Femur (tissue), 1 donor: Measurements from ENCODE around the gene RNPS1.

ENCODE experiments used
- DNase-seq: peaks from one replicate; pipeline ENCODE4 v3.0.0-alpha.2; 2017

The RNPS1 gene, protein sequence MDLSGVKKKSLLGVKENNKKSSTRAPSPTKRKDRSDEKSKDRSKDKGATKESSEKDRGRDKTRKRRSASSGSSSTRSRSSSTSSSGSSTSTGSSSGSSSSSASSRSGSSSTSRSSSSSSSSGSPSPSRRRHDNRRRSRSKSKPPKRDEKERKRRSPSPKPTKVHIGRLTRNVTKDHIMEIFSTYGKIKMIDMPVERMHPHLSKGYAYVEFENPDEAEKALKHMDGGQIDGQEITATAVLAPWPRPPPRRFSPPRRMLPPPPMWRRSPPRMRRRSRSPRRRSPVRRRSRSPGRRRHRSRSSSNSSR

DNA sequence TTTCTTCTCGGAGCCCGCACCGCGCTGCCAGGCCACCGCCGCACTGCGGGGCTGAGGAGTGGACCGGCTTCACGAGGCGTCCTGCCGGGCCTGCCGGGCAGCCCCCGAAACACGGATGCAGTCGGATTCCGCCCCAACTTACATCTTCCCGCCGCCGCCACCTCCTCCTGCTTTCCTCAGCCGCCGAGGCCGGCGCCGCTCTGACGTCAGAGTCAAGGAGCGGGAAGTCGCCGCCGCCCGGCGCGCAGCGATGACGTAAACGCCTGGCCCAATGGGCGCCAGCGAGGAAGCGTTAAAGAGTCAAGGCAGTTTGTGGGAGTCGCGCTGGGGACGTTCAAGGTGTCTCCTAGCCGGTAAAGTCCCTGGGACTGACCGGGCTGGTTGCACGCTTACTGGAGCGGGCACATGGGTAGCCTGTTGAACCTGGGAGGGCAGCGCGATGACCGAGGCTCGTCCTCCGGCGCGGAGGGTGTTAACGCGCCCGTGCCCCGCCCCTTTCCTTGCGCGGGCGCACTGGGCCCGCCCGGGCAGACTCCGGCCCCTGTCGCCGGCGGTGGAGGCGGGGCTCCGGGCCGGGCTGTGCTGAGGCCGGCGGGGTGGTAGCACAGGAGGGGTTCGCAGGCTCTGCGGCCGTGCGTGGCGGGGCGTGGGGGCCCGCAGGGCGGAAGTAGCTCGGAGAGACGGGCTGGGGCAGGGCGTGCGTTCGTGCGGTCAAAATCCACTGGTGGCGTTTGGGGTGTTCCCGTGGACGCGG lies at the start of gene RNPS1:
RNPS1 (minus strand) TSS at position 214 of the 754 bp plus-strand sequence. CDS start 3,483 bp downstream, outside the sequence.
- peak; percentile 97 for DNase-seq

DNA sequence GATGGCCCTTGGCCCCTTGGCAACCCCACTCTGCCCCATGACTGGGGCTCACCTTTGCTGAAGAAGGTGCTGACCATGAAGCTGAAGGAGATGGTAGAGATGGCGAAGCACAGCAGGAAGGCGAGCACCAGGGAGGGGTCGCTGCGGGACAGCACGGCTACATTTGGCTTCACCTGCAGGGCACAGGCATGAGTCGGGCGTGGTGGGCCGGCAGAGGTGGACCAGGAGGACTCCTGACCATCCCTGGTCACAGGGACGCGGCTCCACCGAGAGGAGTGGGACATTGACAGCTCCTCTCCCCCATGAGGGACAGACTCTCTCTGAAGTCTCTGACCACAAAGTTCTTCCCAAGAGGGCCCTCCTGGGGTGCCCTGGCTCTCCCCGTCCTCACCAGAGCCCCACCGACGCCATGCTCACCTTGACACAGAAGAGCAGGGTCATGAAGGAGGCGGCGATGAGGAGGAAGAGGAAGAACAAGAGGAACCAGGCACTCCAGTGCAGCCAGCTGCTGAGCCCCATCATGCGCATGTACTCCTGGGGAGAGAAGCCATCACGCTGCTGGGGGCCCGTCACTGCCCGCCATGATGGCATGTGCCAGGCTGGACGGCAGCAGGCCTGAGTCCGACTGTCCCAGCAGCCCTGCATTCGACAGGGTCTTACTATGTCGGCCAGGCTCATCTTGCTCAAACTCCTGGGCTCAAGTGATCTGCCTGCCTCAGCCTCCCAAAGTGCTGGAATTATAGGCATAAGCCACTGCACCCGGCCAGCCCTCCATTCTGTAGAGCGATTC lies 49.5 kb upstream of the RNPS1 start:
- no peak for DNase-seq

DNA sequence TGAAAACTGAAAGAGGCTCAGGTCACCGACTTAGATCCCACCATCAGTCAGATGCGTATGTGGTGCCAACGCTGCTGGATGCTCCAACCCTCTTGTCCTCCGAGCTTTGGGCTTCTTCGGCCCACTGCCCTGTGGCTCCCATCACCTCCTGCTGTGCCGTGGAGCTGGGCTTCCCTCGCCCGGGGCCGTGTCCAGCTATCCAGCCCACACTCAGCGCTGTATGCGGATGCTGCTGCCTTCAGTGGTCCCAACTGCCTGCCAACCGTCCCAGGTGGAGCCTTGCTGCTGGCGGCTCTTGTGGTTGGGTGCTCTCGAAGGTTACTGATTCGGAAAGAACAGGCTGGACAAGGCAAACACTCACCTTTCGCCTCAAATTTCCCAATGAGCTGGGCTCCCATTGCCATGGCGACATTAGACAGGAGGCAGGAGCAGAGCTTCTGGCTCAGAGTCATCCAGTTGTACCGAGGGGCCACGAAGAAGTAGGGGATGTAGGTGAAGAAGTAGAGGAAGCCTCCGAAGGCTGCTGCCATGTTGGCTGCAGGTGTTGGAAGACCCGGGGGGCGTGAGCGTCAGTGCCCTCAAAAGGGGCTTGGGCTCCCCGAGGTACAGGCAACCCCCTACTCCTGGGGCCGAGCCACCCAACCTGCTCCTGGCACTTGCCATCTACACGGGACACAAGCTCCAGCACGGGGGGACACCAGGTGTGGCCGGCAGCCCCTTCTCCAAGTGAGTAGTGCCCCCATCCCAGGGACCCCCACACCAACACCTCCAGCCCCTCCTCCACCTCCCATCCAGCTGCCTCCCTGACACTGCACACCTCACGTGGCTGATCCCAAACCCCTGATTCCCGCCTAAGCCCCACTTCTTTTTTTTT lies 40.4 kb upstream of the RNPS1 start:
- no peak for DNase-seq

DNA sequence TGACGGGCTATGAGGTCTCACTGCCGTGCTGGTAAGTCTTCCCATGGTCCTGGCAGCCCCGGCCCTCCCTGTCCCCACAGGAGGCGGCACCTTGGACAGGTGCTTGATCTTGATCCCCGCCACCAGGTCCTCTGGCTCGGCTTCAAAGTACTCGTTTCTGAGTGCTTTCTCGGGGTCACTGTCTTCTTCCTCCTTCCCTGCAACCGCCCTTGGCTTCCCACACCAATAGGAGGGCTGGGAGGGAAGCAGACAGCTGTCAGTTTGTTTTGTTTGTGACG lies 31.9 kb upstream of the RNPS1 start:
- no peak for DNase-seq

DNA sequence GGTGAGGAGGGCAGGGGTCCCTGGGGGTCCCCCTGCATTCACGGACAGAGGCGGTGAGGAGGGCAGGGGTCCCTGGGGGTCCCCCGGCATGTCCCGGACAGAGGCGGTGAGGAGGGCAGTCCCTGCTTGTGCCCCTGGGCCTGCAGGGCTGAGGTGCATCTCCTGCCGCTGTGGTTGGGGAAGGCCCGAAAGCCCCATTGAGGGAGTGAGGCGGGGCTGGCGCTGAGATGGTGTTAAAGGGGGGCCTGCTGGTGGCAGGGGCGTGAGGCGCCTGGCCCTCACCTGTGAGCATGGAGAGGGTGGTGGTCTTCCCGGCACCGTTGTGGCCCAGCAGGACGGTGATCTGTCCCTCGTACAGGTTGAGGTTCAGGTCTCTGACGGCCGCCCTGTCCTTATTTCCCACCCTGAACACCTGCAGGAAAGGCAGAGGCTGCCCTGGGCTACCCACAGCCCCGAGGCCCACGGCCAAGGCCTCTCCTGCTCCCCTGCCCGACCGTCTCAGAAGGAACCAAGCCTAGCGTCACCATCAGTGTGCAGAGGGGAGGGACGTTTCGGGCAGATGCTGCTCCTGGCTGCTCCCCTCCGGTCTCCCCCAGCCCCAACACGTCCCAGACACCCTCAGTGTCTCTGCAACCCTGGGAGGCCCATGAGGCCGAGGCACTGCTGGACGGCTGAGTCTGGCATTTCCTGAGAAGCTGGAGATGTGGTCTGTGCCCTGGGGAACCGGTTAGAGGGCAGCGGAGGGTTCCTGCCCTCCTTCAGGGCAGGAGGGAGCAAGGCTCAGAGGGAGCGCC lies 31.4 kb upstream of the RNPS1 start:
- no peak for DNase-seq

DNA sequence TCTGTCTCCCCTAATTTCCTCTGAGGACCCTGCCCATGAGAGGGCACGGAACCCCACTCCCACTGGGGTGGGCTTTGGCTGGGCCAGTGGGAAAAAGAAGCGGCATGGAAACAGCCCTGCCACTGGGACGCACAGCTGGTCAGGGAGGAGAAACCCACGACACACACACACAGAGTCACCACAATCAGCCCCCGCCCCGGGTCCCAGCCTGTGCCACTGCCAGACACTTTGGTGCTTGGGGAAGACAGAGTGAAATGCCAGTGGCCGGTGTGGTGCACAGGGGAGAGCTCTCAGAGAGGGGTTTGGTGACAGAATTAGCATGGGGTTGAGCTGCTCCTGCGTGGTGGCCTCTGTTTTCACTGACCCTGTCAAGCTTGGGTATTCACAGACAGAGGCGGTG lies 30.7 kb upstream of the RNPS1 start:
- DNase-seq = no peak

DNA sequence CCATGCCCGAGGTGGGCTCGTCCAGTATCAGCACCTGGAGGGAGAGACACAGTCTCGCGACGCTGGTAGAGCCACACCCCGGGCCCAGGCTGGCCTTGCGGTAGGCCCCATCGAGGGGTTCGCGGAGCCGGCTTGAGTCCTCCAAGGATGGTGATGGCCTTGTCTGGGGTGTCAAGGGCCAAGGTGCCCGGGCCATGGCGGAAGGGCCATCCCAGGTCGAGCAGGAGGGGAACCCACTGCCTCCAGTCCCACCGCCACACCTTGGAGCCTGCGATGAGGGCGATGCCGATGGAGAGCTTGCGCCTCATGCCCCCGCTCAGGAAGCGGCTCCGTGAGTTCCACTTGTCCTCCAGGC lies 29.6 kb upstream of the RNPS1 start:
- DNase-seq = no peak

DNA sequence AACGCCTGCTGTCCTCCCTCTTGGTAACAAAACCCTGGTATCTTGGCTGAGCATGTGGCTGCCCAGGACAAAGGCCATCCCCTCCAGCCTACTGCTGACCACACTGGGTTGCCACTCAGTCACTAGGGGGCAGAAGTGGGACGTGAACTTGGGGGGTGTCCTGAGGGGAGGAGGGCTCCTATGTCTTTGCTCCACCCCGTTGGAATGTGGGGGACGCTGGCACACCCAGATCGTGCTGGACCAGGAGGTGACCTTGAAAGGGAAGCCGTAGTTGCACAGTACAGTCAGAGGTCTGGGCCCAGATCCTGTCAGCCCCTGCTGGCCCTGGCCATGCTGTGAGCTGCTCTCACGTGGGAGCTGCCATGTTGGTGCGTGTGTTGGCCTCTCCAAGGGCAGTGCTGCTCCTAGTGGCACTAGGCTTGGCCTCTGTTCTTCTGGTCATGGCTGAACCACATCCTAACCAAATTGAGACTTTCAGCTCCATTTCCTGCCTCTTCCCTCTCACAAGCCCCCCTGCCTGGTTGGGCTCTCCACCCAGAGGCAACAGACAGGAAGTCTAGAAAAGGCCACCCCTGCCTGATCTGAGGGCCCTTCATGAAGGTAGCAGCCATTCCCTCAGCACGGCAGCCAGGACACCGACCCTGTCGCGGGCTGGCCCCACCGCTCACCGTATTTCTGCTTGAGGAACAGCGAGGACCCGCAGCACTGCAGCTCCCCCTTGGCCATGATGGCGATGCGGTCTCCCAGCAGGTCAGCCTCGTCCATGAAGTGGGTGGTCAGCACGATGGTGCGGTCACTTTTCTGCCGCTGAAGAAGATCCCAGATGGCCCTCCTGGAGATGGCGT lies 29.0 kb upstream of the RNPS1 start:
- DNase-seq = no peak

DNA sequence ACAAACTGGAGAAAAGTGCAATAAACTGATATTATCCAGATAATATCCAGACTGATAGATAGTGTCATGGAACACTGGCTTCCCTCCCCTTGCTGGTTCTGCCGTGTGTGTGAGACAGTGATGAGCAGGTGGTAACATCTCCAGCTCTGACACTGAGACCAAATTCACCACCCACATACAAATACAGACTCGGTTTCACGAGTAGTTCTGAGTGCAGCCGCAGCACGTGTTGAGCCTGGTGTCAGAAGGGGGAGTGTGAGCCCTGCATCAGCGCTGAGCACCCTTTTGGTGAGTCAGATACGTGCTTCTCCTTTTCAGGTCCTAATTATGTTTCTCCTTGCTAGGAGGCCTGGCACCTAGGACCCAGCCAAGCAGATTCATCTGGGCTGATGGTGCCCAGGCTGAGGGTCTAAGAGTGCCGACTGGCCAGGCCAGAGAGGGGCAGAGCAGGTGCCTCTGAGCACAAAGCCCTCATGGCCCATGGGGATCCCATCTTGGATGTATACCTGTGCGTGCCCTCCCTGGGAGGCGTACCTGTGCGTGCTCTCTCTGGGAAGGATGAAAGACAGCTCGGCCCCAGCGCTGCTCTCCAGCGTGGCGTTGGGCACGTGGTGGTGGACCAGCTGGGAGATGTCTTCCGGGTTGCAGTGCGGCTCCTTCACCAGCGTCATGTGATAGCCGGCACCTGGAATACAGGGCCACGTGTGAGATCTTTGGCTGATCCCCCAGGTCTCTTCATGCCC lies 27.3 kb upstream of the RNPS1 start:
- DNase-seq = no peak

DNA sequence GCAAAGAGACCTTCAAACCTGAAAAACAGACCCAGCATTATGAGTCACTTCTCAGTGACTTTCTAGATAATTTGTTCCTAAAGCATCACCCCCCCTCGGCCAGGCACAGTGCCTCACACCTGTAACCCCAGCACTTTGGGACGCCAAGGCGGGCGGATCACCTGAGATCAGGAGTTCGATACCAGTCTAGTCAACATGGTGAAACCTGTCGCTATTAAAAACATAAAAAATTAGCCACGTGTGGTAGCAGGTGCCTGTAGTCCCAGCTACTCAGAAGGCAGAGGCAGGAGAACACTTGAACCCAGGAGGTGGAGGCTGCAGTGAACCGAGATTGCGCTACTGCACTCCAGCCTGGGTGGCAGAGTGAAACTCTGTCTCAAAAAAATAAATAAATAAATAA lies 24.3 kb upstream of the RNPS1 start:
- DNase-seq = no peak

DNA sequence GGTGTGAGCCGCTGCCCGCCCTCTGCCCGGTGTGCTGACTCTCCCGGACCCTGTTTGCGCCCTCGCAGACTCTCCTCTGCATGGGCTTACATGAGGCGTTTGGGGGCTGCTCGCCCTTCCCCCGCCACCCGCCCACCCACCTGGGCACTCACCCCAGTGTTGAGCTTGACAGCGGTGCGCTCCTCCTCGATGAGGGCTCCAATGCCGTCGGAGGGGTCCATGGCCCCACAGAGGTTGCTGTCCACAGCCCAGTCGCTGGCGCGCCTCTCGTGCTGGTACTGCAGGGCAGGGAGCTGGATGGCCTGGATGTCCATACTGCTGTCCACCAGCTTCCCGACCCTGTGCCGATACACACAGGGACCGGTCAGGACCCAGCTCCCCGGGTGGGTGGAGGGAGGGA lies 21.4 kb upstream of the RNPS1 start:
- no peak for DNase-seq

DNA sequence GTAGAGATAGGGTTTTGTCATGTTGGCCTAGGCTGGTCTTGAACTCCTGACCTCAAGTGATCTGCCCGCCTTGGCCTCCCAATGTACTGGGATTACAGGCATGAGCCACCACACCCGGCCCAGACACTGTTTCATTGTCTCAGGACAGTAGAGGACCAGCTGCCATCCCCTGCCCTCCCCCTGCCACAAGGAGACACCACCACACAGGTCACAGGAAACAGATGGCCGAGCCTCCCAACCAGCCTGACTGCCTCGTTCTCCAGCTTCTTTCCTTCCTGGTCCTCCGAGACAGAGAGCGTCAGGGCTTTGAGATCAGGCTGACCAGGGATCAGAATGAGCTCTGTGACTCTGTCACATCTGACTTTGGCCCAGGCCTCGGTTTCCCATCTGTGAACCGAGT lies 20.8 kb upstream of the RNPS1 start:
- no peak for DNase-seq

DNA sequence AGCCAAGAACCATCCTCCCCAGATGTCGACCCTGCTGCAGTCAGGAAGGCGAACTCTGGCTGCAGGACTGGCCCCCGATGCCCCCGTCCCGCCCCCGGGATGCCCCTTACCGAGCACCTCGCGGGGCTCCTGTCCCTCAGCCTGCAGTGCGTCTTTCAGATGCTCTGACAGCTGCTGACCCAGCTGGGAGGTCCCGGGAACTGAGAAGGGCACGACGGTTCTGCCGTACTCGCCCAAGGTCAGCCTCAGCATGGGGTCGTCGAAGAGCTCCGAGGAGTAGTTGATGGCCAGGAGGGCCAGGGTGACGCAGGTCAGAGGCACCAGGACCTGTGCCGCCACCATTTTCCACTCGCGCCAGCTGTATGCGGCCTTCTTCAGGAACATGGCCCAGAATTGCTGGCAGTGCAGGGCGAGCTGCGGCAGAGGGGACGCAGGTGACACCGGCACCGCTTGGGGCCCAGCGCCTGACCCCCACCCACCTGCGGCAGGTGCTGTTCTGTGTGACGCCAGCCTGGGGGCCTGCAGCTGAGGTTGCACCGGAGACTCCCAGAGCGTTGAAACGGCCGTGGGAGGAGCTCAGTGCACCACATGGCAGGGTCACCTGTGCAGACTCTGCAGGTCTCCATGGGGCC lies 20.1 kb upstream of the RNPS1 start:
- no peak for DNase-seq

DNA sequence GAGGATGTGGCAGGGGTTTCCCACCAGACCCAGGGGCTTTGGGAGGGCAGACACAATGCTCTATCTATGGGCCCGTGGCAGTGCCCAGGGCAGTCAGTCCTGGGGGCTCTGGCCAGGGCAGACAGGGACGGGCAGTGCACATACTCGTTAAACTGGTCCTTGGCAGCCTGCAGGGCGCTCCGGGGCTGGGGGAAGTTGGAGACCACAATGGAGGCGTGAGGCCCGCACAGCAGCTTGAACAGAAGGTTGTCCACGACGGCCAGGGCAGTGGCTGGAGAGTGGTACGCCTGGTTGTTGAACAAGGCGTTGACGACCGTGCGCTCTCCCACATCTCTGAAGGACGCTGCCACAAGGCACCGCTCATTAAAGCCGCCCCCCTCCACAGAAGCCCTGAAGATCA lies 18.6 kb upstream of the RNPS1 start:
- no peak for DNase-seq

DNA sequence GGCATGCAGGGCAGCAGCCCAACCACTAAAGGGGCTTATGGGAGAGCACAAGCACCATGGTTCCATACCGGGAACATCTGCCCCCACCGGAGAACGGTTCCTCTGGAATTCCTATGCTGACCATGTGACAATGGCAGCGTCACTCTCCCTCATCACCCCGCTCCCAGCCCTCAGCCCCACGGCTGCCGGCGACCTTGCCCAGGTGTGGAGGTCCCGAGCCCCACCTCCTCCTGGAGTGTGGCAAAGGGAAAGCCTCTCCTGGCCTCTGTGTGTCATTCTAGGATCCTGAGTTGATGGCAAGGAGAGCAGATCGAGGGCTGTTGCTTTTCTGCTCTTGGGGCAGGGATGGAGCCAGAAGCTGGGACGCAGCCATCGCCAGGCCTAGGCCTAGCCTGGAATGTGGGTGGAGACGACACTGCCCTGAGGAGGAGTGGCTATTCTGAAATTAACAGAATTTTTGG lies 17.8 kb upstream of the RNPS1 start:
- DNase-seq = no peak

DNA sequence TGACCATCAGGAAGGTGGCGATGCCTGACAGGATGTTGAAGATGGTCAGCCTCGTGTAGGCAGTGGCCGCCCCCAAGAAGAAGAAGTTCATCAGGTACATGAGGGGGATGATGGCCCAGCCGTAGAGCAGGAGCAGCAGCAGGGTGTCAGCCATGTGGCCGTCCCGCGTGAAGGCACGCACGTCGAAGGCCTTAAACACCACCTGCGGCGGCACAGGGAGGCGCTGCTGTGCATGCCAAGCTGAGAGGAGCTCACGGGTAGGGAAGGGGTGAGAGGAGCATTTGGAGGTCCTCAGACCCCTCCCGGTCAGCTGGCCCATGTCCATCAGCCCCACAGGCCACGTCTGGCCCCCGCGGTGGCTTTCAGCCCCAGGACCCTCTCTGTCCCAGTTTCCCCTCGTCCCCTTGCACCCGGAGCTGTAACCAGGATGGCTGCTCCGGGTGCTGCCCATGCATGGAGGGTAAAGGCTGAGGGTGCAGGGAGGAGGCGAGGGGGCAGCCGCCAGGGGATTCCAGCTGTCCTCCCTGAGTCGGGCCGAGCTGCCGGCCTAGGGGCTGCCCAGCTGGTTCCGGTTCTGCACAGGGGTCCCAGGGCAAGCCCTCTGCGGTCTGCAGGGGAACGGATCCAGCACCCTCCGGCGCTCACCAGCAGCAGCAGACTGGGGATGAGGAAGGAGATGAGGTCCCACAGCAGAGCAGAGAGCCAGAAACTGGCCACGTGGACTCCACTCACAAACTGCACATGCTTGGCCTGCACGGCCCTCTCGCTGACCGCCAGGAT lies 17.1 kb upstream of the RNPS1 start:
- DNase-seq = no peak

DNA sequence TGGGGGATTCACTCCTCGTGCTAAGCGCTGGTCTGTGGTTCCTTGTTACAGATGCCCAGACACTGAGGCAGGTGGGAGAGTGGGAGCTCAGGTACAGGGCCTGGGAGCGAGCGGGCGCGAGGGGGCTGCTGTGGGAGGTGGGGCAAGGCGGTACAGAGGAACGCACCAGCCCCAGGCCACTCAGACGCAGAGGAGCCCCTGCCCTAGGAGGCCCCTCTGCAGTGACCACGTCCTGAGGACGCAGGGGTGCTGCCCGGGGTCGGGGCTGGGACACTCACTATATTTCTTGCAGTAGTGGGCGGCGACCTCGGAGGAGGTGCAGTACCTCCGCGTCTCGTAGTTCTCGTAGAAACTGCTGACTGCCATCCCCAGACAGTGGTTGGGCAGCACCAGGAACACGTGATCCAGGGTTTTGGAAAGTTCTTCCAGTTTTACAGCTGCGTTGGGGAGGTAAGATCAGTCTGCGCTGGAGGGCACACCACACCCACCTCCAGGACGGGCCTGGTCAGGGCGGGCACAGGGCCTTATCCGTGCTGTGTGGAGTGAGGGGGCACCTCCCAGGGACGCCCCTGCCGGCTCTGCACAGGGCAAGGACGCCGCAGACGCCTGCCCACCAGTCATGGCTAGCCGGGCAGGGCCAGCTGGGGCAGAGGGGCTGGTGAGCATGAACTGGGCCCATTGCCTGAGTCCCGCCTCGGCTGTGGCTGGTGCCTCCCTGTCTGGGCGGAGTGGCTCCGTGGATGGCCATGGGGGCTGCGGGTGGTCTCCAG lies 16.3 kb upstream of the RNPS1 start:
- no peak for DNase-seq

DNA sequence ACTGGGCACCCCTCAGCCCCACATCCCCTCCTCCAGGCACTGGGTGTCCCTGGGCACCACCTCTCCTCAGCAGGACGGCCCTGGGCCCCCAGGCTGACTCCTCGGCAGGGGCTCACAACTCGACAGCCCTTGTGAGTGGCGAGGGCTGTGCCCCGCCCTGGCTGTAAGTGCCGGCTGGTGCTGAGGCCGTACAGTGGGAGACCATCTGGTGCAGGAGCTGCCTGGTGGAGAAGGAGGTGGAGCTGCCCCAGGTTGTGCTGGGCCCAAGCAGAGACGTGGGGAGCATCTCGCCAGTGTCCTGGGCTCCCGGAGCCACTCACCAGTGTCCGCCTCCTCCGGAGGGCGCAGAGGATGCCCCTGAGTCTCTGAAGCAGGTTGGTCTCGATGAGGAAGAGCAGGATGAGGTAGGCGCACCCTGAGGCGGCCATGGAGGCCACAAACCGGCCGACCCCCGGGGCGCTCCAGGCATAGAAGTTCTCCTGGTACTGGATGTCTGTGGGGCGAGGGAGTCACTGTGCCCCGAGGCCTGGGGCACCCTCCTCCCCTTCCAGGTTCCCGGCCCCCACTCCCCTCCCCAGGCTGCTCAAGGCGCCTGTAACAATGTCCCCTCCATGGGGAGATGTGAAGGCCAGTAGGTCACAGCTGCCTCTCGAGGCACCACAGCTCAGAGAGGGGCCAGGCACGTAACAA lies 15.1 kb upstream of the RNPS1 start:
- no peak for DNase-seq
